ENCODE measurements around the gene NBPF12.
A peak's percentile ranks its signal among the peaks of the same experiment; 100 is the strongest.
"Not testable (repeated sequence)": the region's sequence is repeated elsewhere in the genome, so short reads cannot be mapped to it uniquely, and the experiment has no call there.

NBPF12 gene
- total RNA-seq: 18.1 to 74.7 (median 51.8) reads per million in 3 experiments

- DNase-seq: peak; percentile 72
These were observed at the start of gene NBPF12 for GRCh38 chr1:146938242-146938902. Gene NBPF12 (plus strand): TSS chr1:146938324. CDS start chr1:146960144, 21,820 bp downstream.

- DNase-seq: not testable (repeated sequence)
These were observed 46.8 kb upstream of the NBPF12 start for GRCh38 chr1:146891355-146891754.

- not testable (repeated sequence) for DNase-seq
These were observed 45.8 kb upstream of the NBPF12 start for GRCh38 chr1:146892331-146892730.

- DNase-seq: not testable (repeated sequence)
These were observed 30.4 kb upstream of the NBPF12 start for GRCh38 chr1:146907565-146908261.

- not testable (repeated sequence) for DNase-seq
These were observed 25.1 kb upstream of the NBPF12 start for GRCh38 chr1:146912975-146913374.

GRCh38 chr1:146920811-146921210 is 17.3 kb upstream of the NBPF12 start:
- not testable (repeated sequence) for DNase-seq

GRCh38 chr1:146922614-146923013 is 15.5 kb upstream of the NBPF12 start:
- not testable (repeated sequence) for DNase-seq

GRCh38 chr1:146924106-146924505 is 14.0 kb upstream of the NBPF12 start:
- not testable (repeated sequence) for DNase-seq

- not testable (repeated sequence) for DNase-seq
These were observed 11.7 kb upstream of the NBPF12 start for GRCh38 chr1:146926413-146926812.

GRCh38 chr1:146930225-146930624 is 7.9 kb upstream of the NBPF12 start:
- DNase-seq: not testable (repeated sequence)

GRCh38 chr1:146934390-146935223 is 3.5 kb upstream of the NBPF12 start:
- DNase-seq: not testable (repeated sequence)

GRCh38 chr1:146937462-146937861 is 662 bp upstream of the NBPF12 start:
- peak; percentile 3 for DNase-seq

GRCh38 chr1:146938927-146939786 is 1.0 kb downstream of the NBPF12 start:
- not testable (repeated sequence) for DNase-seq

GRCh38 chr1:146940293-146940692 is 2.2 kb downstream of the NBPF12 start:
- not testable (repeated sequence) for DNase-seq

- not testable (repeated sequence) for DNase-seq
These were observed 5.3 kb downstream of the NBPF12 start for GRCh38 chr1:146943342-146943886.

- DNase-seq: not testable (repeated sequence)
These were observed 10.0 kb downstream of the NBPF12 start for GRCh38 chr1:146948127-146948526.

GRCh38 chr1:146964340-146964739 is 26.2 kb downstream of the NBPF12 start:
- DNase-seq: not testable (repeated sequence)

- not testable (repeated sequence) for DNase-seq
These were observed 28.2 kb downstream of the NBPF12 start for GRCh38 chr1:146966351-146966750.

GRCh38 chr1:146970656-146971055 is 32.5 kb downstream of the NBPF12 start:
- DNase-seq: not testable (repeated sequence)

- not testable (repeated sequence) for DNase-seq
These were observed 34.6 kb downstream of the NBPF12 start for GRCh38 chr1:146972681-146973080.

- DNase-seq: not testable (repeated sequence)
These were observed 47.7 kb downstream of the NBPF12 start for GRCh38 chr1:146985855-146986254.

- DNase-seq: not testable (repeated sequence)
These were observed 48.3 kb downstream of the NBPF12 start for GRCh38 chr1:146986450-146986849.
